OCI-M1 (cell line): ENCODE results near the gene PURA.
A peak's percentile ranks its signal among the peaks of the same experiment; 100 is the strongest.
"Not testable (repeated sequence)": the region's sequence is repeated elsewhere in the genome, so short reads cannot be mapped to it uniquely, and the experiment has no call there.

Source experiments
- DNase-seq: peaks from one replicate; lab custom pipeline; 2025; lab: John Stamatoyannopoulos, UW

PURA gene

GRCh38 chr5:140135127-140135526 lies 21.2 kb downstream of the PURA start:
- no peak for DNase-seq

- no peak for DNase-seq
Observed at GRCh38 chr5:140136624-140137023, 22.7 kb downstream of the PURA start.

- DNase-seq: no peak
Observed at GRCh38 chr5:140140435-140140834, 26.5 kb downstream of the PURA start.

GRCh38 chr5:140141241-140141640 lies 27.3 kb downstream of the PURA start:
- DNase-seq: no peak

- no peak for DNase-seq
Observed at GRCh38 chr5:140142246-140142645, 28.3 kb downstream of the PURA start.

- no peak for DNase-seq
Observed at GRCh38 chr5:140142856-140143255, 28.9 kb downstream of the PURA start.

GRCh38 chr5:140143521-140144258 lies 29.8 kb downstream of the PURA start:
- no peak for DNase-seq

GRCh38 chr5:140145256-140145655 lies 31.3 kb downstream of the PURA start:
- no peak for DNase-seq

GRCh38 chr5:140145818-140146522 lies 32.1 kb downstream of the PURA start:
- DNase-seq: peak; percentile 58

GRCh38 chr5:140146523-140146842 lies 32.6 kb downstream of the PURA start:
- DNase-seq: no peak

- DNase-seq: no peak
Observed at GRCh38 chr5:140147460-140147859, 33.6 kb downstream of the PURA start.

- no peak for DNase-seq
Observed at GRCh38 chr5:140148508-140148907, 34.6 kb downstream of the PURA start.

GRCh38 chr5:140150201-140150600 lies 36.3 kb downstream of the PURA start:
- no peak for DNase-seq

- DNase-seq: no peak
Observed at GRCh38 chr5:140151144-140152021, 37.5 kb downstream of the PURA start.

GRCh38 chr5:140152022-140152999 lies 38.4 kb downstream of the PURA start:
- no peak for DNase-seq

GRCh38 chr5:140153255-140153654 lies 39.3 kb downstream of the PURA start:
- DNase-seq: no peak

- no peak for DNase-seq
Observed at GRCh38 chr5:140153905-140154304, 40.0 kb downstream of the PURA start.

GRCh38 chr5:140154710-140155381 lies 40.9 kb downstream of the PURA start:
- DNase-seq: not testable (repeated sequence)

- peak; percentile 91 for DNase-seq
Observed at GRCh38 chr5:140157032-140157781, 43.3 kb downstream of the PURA start.
